Suppressor macrophage treated with lipopolysaccharide for 4 hours (primary cell): ENCODE measurements around the gene TMEM154.
A peak's percentile ranks its signal among the peaks of the same experiment; 100 is the strongest.

ENCODE experiments used
- DNase-seq: peaks from one replicate; pipeline ENCODE4 v3.0.0-alpha.2; 2020

Gene TMEM154

GRCh38 chr4:152679414-152680281, at the start of gene TMEM154:
TMEM154 (minus strand) TSS chr4:152679997; CDS start chr4:152679933, 64 bp downstream.
- DNase-seq = peak; percentile 55

GRCh38 chr4:152729466-152729865, 49.7 kb upstream of the TMEM154 start:
- DNase-seq = no peak

GRCh38 chr4:152728343-152728742, 48.5 kb upstream of the TMEM154 start:
- DNase-seq = no peak

- DNase-seq = no peak
These were observed 48.0 kb upstream of the TMEM154 start for GRCh38 chr4:152727784-152728183.

- no peak for DNase-seq
These were observed 44.7 kb upstream of the TMEM154 start for GRCh38 chr4:152724494-152724893.

GRCh38 chr4:152723236-152723635, 43.4 kb upstream of the TMEM154 start:
- no peak for DNase-seq

GRCh38 chr4:152719801-152720556, 40.2 kb upstream of the TMEM154 start:
- DNase-seq = no peak

- DNase-seq = no peak
These were observed 39.5 kb upstream of the TMEM154 start for GRCh38 chr4:152719291-152719690.

- no peak for DNase-seq
These were observed 35.3 kb upstream of the TMEM154 start for GRCh38 chr4:152715076-152715475.

GRCh38 chr4:152713951-152714705, 34.3 kb upstream of the TMEM154 start:
- no peak for DNase-seq

- DNase-seq = no peak
These were observed 30.1 kb upstream of the TMEM154 start for GRCh38 chr4:152709675-152710438.

GRCh38 chr4:152708796-152709195, 29.0 kb upstream of the TMEM154 start:
- DNase-seq = no peak

GRCh38 chr4:152708361-152708760, 28.6 kb upstream of the TMEM154 start:
- DNase-seq = no peak

- no peak for DNase-seq
These were observed 27.8 kb upstream of the TMEM154 start for GRCh38 chr4:152707632-152708031.

GRCh38 chr4:152705903-152706302, 26.1 kb upstream of the TMEM154 start:
- DNase-seq = no peak

GRCh38 chr4:152704788-152705187, 25.0 kb upstream of the TMEM154 start:
- DNase-seq = no peak

- no peak for DNase-seq
These were observed 20.4 kb upstream of the TMEM154 start for GRCh38 chr4:152700151-152700550.

- DNase-seq = no peak
These were observed 19.5 kb upstream of the TMEM154 start for GRCh38 chr4:152699313-152699712.

- no peak for DNase-seq
These were observed 18.3 kb upstream of the TMEM154 start for GRCh38 chr4:152698089-152698499.

- no peak for DNase-seq
These were observed 17.7 kb upstream of the TMEM154 start for GRCh38 chr4:152697284-152698088.

GRCh38 chr4:152696764-152697261, 17.0 kb upstream of the TMEM154 start:
- DNase-seq = peak; percentile 79
